ENCODE results near the gene THEM4. TPM values are rescaled to one million over a fixed set of nuclear protein-coding genes. Genes with fewer than 3 reads are reported as not detected.

Gene THEM4
- total RNA-seq, 2 donors from 2014 or later, result 14.7 to 17.6 TPM

GRCh38 chr1:151829352-151830046 lies 79.8 kb downstream of the THEM4 start:
- intact Hi-C loops (cut with DNase I), result loop anchor here in 1 of 2 donors (10.0 kb wide), 1 partner anchor 385 kb away; no protein-coding TSS in a partner anchor
- ATAC-seq (no peak), DNase-seq (no peak)

- DNase-seq (peak; percentile 62), ATAC-seq (peak in 1 of 2 donors; percentile 59)
- intact Hi-C loops (cut with DNase I), result no loop called here
Measured at GRCh38 chr1:151828921-151829320, 80.4 kb downstream of the THEM4 start.

DNA sequence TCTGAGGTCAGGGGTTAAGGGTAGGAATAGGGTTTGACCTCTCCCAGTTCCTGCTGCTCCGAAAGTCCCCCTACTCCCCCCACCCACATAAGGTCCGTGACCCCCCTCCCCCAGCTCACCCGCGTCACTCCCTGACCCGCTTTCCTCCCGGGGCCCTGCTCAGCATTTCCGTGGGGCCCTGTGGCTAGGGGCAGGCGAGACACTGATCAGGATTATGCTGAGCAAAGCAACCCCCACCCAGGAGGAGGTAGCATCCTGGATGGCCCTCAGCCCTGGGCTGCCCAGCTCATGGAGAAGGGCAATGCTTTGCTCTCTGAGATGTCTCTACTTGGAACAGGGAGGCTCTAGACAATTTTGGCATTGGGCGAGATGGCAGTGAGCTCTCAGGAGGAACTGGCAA lies 81.5 kb downstream of the THEM4 start:
- intact Hi-C loops (cut with DNase I), result no loop called here
- no peak for DNase-seq
- no peak for ATAC-seq

- DNase-seq, result no peak
Measured at GRCh38 chr1:151825751-151826660, 83.3 kb downstream of the THEM4 start.

GRCh38 chr1:151825204-151825603 lies 84.1 kb downstream of the THEM4 start:
- ATAC-seq (peak in 1 of 2 donors; percentile 31), DNase-seq (no peak)
- intact Hi-C loops (cut with DNase I), result no loop called here

More at GRCh38 chr1:151825751-151826660, 83.3 kb downstream of the THEM4 start:
- no peak for ATAC-seq
- intact Hi-C loops (cut with DNase I), result no loop called here

Other genes with a start within 250 kb of the THEM4 start
- gene CELF3, start 192.7 kb downstream of the THEM4 start, total RNA-seq, result not detected
- gene RIIAD1, start 188.0 kb downstream of the THEM4 start, total RNA-seq, result 1 to 10 TPM; 3.3 TPM
- gene MRPL9, start 146.0 kb downstream of the THEM4 start, total RNA-seq, result 10 to 100 TPM; 39.1 TPM
- gene TDRKH, start 119.0 kb downstream of the THEM4 start, total RNA-seq, result 1 to 10 TPM; 4.4 to 6.7 TPM
- under 1 TPM in 1 of 2 donors, not detected in 1; 0.29 TPM for gene LINGO4, start 104.1 kb downstream of the THEM4 start, total RNA-seq
- gene RORC, start 77.7 kb downstream of the THEM4 start, total RNA-seq, result 1 to 10 TPM; 2.3 to 6.1 TPM
- gene C2CD4D, start 69.7 kb downstream of the THEM4 start, total RNA-seq, result not detected
- gene THEM5, start 55.8 kb downstream of the THEM4 start, total RNA-seq, result not detected
- gene S100A10, start 84.3 kb upstream of the THEM4 start, total RNA-seq, result 100 to 1,000 TPM; 313 to 335 TPM
- gene S100A11, start 127.5 kb upstream of the THEM4 start, total RNA-seq, result 100 to 1,000 TPM; 178 to 195 TPM
- not detected for gene TCHHL1, start 179.6 kb upstream of the THEM4 start, total RNA-seq
- under 1 TPM; 0.03 to 0.08 TPM for gene TCHH, start 205.9 kb upstream of the THEM4 start, total RNA-seq
- gene RPTN, start 249.7 kb upstream of the THEM4 start, total RNA-seq, result not detected